ENCODE results near the gene TCEANC2.
A peak's percentile ranks its signal among the peaks of the same experiment; 100 is the strongest.
"Not testable (repeated sequence)": the region's sequence is repeated elsewhere in the genome, so short reads cannot be mapped to it uniquely, and the experiment has no call there.

TCEANC2 gene

DNA sequence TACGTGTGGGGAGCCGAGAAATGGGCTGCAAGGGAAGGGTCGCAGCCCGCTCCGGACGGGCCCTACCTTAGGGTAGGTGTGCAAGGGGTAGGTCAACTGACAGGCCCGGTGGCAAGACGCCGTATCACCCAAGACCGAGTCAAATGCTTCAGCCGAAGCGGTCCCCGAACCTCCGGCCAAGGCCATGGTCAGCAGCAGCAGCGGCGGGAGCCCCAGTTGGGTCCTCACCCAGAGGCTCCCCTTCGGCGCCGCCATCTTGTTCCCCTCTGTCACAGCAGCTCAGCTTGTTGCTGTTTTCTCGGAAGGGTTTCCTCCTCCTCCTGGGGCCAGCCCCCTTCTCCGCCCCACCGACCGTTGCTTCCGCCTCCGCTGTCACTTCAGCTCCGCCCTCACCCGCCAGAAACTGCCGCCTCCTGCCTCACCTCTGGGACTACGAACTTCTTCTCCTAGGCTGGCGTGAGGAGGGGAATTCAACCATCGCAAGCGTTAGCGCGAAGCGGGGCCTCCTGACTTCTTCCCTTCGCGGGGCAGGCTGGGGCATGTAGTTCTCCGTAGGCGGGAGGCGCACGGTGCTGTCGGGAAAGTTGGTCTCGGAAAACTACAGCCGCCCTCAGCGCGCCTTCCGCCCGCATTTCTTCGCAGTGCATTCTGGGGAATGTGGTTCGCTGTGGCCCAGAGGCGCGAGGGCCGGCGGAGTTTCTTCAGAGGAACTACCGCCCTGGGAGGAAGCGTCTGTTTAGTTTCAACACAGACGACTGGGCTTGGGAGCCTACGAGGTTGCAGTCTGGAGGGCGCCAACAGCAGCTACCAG lies at the start of gene TCEANC2, which contains the start of gene TMEM59:
TCEANC2 (plus strand) TSS at position 675 of the 811 bp plus-strand sequence. CDS start 815 bp downstream, outside the sequence.
TMEM59 (minus strand) TSS at position 271 of the 811 bp plus-strand sequence; CDS start at position 255, 16 bp downstream.
- in situ Hi-C loops (cut with HindIII; ENCODE audit: low pct_unique_long_range_greater_than_20kb, low sequenced_read_pairs) = no loop called here
- TF ChIP-seq JUND (IDR thresholded peaks at IDR 0.05; ENCODE audit: low read depth) = no peak
- peak; percentile 67 to 98 for DNase-seq (ENCODE audit: low read depth in 1 of 2, low spot score in 1 of 2)

- in situ Hi-C loops (cut with HindIII; ENCODE audit: low pct_unique_long_range_greater_than_20kb, low sequenced_read_pairs); DNase-seq (ENCODE audit: low read depth in 1 of 2, low spot score in 1 of 2): not testable (repeated sequence)
Measured at GRCh38 chr1:54003750-54004480, 49.5 kb upstream of the TCEANC2 start.

DNA sequence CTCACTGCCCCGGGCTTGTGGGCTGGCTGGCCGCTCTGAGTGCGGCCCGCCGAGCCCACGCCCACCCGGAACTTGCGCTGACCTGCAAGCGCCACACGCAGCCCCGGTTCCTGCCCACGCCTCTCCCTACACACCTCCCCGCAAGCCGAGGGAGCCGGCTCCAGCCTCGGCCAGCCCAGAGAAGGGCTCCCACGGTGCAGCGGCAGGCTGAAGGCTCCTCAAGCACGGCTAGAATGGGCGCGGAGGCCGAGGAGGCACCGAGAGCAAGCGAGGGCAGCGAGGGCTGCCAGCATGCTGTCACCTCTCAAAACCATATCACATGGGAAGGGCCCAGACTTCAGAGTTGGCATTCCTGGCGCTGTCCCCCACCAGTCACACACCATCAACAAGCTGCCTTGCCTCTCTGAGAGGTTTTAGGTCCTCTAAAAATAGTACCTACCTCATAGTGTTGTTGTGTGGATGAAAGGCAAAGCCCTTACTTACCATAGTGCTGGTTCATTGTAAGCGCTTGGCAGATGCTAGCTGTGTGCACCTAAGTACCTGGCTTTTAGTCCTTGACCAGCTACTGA lies 48.8 kb upstream of the TCEANC2 start:
- DNase-seq (ENCODE audit: low read depth in 1 of 2, low spot score in 1 of 2) = no peak
- in situ Hi-C loops (cut with HindIII; ENCODE audit: low pct_unique_long_range_greater_than_20kb, low sequenced_read_pairs) = no loop called here
- TF ChIP-seq JUND (IDR thresholded peaks at IDR 0.05; ENCODE audit: low read depth) = no peak

DNA sequence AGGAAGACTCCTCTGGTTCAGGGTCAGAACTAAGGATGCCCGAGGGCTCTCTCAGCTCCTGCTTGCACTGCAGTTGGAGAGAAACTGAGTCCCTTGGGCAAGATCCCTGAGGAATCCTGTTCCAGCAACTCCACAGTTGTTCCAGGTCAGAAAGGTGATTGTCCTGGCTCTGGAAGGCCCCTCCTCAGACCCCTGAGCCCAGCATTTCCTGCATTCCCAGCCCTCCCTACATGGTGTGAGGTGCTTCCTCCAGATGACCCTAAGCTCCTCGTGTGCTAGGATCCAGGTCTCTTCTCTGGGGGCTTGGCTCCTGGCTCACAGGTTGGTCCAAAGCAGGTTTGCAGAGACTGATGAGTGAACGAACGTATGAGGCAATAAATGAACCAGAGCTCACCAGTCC lies 46.9 kb upstream of the TCEANC2 start:
- TF ChIP-seq JUND (IDR thresholded peaks at IDR 0.05; ENCODE audit: low read depth) = no peak
- in situ Hi-C loops (cut with HindIII; ENCODE audit: low pct_unique_long_range_greater_than_20kb, low sequenced_read_pairs) = no loop called here
- DNase-seq (ENCODE audit: low read depth in 1 of 2, low spot score in 1 of 2) = no peak

DNA sequence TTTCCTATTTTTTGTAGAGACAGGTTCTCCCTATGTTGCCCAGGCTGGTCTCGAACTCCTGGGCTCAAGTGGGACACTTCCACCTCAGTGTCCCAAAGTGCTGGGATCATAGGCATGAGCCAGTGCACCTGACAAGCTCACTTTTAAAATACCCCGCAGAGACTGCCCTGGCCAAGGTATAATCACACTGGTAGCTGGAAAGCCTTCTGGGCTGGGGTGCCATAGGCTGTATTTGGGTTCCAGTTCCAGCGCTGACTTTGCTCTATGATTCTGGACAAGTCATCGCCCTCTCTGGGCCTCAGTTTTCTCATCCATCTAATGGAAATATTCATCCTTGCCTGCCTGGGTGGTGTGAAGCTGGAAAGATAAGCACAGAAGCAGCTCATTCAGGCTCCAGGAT lies 45.8 kb upstream of the TCEANC2 start:
- TF ChIP-seq JUND (IDR thresholded peaks at IDR 0.05; ENCODE audit: low read depth) = no peak
- in situ Hi-C loops (cut with HindIII; ENCODE audit: low pct_unique_long_range_greater_than_20kb, low sequenced_read_pairs) = no loop called here
- DNase-seq (ENCODE audit: low read depth in 1 of 2, low spot score in 1 of 2) = no peak

GRCh38 chr1:54008876-54009275 lies 44.5 kb upstream of the TCEANC2 start:
- no peak for DNase-seq (ENCODE audit: low read depth in 1 of 2, low spot score in 1 of 2)
- in situ Hi-C loops (cut with HindIII; ENCODE audit: low pct_unique_long_range_greater_than_20kb, low sequenced_read_pairs) = no loop called here
- no peak for TF ChIP-seq JUND (IDR thresholded peaks at IDR 0.05; ENCODE audit: low read depth)

GRCh38 chr1:54009406-54009805 lies 44.0 kb upstream of the TCEANC2 start:
- DNase-seq (ENCODE audit: low read depth in 1 of 2, low spot score in 1 of 2) = no peak
- in situ Hi-C loops (cut with HindIII; ENCODE audit: low pct_unique_long_range_greater_than_20kb, low sequenced_read_pairs) = no loop called here
- TF ChIP-seq JUND (IDR thresholded peaks at IDR 0.05; ENCODE audit: low read depth) = no peak

- DNase-seq (ENCODE audit: low read depth in 1 of 2, low spot score in 1 of 2) = no peak
- TF ChIP-seq JUND (IDR thresholded peaks at IDR 0.05; ENCODE audit: low read depth) = no peak
- in situ Hi-C loops (cut with HindIII; ENCODE audit: low pct_unique_long_range_greater_than_20kb, low sequenced_read_pairs) = no loop called here
Measured at GRCh38 chr1:54010415-54011117, 42.8 kb upstream of the TCEANC2 start.

DNA sequence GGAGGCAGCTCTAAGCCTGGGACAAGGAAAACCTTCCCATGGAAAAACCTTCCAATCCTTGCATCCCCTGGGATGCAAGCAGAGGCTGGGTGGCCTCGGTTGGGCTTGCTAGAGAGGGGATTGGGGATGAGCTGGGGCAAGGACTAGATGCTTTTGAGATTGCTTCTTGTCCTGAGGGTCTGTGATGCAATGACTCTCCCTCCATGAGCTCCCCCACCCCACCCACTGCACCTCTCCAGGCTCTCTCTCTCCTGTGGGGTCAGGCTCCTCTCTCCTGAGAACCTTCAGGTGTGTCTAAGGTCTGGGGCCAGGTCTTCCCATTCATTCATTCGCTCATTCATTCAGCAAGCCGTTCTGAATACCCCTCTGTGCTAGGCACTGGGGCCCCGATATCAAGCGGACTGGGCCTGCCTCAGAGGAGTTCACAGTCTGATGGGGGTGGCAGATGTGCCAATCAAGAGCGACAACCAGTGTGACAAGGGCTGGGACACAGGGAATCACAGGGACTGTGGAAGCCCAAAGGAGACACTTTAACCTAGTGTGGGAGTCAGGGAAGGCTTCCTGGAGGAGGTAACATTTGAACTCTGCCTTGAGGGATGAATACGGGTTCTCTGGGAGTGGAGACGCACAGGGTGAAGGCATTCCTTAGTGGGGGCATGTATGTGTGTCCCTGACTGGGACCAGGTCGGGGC lies 41.9 kb upstream of the TCEANC2 start:
- in situ Hi-C loops (cut with HindIII; ENCODE audit: low pct_unique_long_range_greater_than_20kb, low sequenced_read_pairs) = no loop called here
- no peak for DNase-seq (ENCODE audit: low read depth in 1 of 2, low spot score in 1 of 2)
- TF ChIP-seq JUND (IDR thresholded peaks at IDR 0.05; ENCODE audit: low read depth) = no peak

DNA sequence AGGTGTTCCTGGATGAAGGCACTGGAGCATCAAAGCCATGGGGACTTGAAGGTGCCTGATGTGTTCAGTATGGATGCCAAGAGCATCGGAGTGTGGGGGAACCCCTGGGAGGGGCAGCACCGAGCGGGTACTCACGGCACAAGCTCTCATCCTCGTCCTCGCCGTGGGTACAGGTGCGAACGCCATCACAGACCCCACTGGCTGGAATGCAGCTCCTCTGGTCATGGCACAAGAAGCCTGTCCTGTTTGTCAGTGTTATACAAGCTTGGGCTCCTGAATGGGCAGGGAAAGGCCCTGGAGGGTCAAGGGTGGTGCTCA lies 41.4 kb upstream of the TCEANC2 start:
- no peak for DNase-seq (ENCODE audit: low read depth in 1 of 2, low spot score in 1 of 2)
- TF ChIP-seq JUND (IDR thresholded peaks at IDR 0.05; ENCODE audit: low read depth) = no peak
- in situ Hi-C loops (cut with HindIII; ENCODE audit: low pct_unique_long_range_greater_than_20kb, low sequenced_read_pairs) = no loop called here

DNA sequence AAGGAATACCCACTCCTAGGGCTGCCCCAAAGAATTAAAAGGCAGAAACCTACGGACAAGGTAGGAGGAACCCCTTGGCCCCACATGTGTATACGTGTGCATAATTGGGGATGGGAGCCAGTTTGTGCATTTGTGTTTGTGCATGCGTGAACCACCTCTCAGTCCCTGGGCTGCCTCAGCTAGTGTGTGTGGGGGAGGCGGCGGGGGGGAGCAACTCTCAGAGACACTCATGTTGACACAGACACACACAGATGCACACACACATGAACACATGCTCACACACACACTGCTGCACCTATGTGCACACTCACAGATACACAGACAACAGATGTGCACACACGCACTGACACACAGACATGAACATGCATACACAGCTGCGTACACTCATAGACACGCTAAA lies 40.5 kb upstream of the TCEANC2 start:
- in situ Hi-C loops (cut with HindIII; ENCODE audit: low pct_unique_long_range_greater_than_20kb, low sequenced_read_pairs) = no loop called here
- no peak for DNase-seq (ENCODE audit: low read depth in 1 of 2, low spot score in 1 of 2)

GRCh38 chr1:54013393-54014008 lies 39.9 kb upstream of the TCEANC2 start:
- in situ Hi-C loops (cut with HindIII; ENCODE audit: low pct_unique_long_range_greater_than_20kb, low sequenced_read_pairs) = no loop called here
- TF ChIP-seq JUND (IDR thresholded peaks at IDR 0.05; ENCODE audit: low read depth) = no peak
- DNase-seq (ENCODE audit: low read depth in 1 of 2, low spot score in 1 of 2) = no peak

More for the DNA sequence above, 40.5 kb upstream of the TCEANC2 start:
- no peak for TF ChIP-seq JUND (IDR thresholded peaks at IDR 0.05; ENCODE audit: low read depth)

All from T47D (cell line).